Hematopoietic multipotent progenitor cell treated with erythropoietin and hydrocortisone succinate and interleukin-3 and kit ligand, for 4 days (in vitro differentiated cells): ENCODE results near the gene SLC6A6.
A peak's percentile ranks its signal among the peaks of the same experiment; 100 is the strongest.

ENCODE experiments used
- DNase-seq: peaks from one replicate; pipeline ENCODE4 v3.0.0-alpha.2; 2015

Gene SLC6A6

DNA sequence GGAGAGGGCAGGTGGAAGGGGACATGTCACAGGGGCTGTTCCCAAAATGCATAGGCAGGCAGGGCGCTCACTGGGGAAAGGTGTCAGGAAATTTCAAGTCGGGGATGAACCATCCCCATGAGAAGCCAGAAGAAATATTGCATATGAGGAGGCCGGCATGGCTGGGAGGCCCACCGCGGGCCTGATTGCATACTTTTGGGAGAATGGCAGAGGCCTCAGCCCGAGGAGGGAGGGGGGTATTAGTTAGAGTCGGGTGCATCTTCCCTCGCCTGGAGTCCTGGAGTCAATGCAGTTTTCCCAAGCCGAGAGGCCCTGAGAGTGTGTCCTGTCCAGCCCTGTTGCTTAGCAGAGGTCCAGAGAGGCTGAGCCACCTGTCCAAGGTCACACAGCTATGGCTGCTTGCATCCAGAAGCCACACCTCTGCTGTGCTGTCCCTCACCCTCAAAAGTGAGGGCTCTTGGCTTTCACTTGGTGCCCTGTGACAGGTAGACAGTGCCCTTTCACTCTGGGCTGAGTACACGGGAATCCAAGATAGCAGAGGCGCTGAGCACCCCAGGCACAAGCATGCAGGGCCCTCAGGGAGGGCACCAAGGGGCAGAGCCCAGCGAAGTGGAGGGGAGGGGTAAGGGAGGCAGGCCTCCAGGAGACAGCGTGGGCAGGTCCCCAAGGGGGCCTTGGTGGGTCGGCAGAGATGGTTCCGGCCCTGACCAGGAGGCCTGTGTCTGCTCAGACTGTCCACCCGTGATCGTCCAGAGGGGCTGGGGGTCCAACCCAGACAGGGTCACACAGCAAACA is 89.2 kb downstream of the SLC6A6 start:
- DNase-seq, result no peak

DNA sequence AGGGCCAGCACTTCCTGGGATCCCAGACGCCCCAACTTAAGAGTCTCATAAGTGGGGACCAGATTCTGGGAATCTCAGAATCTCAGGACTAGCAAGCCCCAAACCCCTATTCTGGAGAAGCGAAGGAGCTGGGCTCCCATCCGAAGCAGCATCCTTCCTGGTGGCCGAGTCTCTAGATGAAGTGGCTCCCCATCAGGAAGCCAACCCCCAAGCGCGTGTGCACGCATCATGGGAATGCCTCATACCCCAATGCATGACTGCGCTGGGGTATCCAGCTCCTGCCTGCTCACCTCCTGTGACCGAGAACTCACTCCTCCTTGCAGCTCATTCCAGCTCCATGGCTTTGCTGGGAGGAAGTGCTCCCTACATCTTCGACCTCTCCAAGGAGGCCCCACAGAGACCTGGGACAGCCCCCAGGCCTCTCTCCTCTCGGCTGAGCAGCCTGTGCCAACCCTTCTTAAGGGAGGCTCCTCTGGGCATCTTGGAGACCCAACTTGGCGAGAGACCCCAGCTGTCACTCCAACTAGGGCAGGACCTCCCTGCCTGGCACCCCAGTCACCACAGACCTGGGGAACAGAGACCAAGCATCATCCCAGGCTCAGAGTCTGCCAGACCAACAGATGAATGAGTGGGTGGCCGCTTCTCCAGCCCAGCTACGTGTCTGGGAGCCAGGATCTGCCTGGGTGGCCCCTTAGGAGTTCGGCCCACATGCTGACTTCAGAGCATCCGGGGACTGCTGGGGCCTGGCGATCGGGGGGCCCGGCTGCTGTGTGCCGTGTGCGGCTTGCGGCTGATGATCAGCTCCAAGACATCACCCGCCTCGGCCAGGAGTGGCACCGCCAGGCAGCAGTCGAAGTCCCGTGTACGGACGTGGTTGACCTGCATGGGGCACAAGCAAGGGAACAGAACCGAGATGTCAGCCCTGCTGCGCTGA is 90.8 kb downstream of the SLC6A6 start:
- no peak for DNase-seq

DNA sequence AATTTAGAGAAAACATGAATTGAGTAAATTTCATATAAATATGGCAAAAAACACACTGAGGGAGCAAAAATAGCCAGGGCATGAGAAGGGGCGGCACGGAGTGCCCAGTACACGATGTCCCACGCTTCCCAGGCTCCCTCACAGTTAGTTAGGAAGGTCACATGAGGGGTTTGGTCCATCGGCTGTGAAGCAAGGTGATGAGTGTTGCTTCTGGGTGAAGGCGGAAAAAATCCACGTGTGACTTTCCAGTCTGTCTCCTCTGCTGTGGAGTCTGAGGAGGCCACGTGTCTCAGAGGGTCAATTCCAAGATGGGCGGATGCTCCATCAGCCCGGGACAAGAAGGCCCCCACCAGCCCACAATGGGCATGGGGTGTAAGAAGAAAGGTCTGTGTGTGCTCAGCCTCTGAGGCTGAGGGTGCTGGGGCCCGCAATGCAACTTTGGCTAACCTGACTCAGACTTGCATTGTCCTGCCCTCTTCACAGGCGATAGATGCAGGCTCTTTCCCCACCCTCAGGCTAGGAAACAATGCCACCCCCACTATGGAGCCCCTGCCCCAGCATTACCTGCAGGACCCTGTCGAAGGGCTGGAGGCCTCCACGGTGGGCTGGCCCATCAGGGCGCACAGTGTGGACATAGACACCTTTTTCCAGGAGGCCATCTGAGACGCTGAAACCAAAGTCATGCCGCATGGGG is 92.0 kb downstream of the SLC6A6 start:
- no peak for DNase-seq

DNA sequence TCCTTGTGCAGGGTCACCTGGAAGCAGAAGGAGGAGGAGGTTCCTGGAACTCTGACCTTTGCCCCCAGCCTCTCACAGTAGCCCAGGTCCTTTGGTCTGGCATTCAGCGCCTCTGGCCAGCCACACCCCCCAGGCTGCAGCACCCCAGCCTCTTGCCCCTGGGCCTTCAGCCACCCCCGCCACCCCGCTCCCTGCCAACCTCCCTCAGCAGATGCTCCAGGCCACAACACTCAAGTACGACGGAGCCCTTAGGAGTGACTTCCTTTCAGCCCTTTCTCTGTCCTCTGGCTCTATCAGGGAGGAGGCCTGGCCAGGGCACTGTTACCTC is 92.5 kb downstream of the SLC6A6 start:
- DNase-seq, result no peak

DNA sequence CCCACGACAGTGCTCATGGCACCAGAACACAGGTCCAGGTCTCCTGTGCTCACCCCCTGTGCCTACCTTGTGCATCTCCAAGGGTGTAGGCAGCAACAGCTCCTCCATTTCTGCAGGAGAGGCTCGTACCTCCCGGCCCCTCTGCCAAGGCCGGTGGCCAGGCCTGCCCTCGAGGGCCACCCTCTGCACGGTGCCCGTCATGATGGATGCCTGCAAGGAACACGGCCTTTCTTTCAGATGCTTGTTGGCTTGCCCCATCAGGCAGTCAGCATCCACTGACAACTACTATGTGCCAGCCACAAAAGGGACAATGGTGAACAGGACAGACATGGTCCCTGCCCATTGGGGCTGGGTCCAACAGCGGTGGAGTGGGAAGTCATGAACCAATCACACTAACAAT is 93.9 kb downstream of the SLC6A6 start:
- DNase-seq, result no peak

DNA sequence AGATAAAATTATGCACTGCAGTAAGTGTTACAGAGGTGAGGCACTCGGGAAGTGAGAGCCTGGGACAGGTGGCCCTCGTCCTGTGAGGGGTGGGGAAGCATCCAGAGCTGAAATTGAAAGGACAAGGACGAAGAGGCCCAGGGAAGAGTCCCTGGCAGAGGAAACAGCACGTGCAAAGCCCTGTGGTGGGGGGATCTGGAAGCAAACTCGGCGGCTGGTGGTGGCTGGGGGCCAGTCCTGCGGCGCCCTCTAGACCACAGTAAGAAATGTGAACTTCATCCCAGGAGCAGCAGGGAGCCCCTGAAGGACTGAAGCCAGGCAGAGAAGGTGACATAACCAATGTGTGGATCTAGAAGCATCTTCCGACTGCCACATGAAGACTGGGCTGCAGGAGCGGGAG is 94.9 kb downstream of the SLC6A6 start:
- DNase-seq, result peak; percentile 10

DNA sequence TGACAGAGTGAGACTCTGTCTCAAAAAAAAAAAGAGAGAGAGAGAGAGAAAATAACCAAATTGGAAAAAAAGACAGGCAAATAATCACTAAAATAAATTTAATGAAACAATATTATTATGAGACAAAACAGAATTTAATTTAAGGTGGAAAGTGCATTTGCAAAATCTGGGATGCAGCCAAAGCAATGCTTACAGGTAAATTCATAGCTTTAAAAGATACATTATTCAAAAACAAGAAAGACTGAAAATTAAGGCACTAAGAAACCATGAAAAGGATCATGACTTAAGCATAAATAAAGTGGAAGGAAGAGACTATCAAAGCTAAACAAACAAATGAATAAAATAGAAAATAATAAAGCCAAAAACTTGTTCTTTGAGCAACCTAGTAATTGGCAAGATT is 100.1 kb downstream of the SLC6A6 start:
- no peak for DNase-seq

DNA sequence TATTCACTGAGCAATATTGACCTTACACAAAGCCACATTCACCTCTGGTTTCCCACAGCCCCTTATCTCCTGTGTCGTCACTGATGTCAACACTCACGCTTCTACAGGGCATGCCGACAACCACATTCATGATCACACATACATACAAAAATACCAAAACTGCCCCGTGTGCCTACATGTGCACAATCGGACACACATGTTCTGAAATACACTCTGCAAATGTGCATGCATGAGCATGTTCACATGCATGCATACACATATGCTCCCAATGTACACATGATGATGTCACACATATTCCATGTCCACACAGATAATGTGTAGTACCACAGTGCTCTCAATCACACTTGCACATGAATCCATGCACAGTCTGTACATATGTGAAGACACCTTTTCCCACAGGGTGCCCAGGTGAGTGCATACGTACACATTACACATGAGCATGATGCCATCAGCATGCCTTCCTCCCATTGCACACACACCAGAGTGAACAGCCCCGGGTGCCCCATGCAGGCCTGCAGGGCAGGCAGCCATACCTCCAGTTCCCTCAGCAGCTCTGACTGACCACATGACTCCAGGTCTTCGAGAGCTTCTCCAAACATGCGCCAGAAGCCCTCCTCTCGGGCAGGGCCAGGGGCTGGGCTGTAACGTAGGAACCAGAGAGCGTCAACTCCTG is 100.8 kb downstream of the SLC6A6 start:
- DNase-seq, result no peak

DNA sequence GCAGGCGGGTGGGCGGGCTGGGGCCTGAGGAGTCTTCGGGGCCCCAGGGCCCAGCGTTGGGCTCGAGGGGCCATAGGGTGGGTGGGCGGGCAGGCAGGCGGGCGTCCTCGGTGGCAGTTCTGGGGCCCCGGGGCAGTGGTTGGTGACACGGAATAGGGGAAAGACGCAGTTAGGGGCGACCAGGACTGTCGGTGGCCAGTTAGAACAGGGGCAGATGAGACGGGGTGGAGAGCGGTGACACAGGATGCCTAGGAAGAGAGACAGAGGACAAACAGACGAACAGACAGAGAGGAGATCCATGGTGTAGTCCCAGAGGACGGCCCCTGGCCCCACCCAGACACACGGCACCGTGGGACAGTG is 101.3 kb downstream of the SLC6A6 start:
- DNase-seq, result no peak

DNA sequence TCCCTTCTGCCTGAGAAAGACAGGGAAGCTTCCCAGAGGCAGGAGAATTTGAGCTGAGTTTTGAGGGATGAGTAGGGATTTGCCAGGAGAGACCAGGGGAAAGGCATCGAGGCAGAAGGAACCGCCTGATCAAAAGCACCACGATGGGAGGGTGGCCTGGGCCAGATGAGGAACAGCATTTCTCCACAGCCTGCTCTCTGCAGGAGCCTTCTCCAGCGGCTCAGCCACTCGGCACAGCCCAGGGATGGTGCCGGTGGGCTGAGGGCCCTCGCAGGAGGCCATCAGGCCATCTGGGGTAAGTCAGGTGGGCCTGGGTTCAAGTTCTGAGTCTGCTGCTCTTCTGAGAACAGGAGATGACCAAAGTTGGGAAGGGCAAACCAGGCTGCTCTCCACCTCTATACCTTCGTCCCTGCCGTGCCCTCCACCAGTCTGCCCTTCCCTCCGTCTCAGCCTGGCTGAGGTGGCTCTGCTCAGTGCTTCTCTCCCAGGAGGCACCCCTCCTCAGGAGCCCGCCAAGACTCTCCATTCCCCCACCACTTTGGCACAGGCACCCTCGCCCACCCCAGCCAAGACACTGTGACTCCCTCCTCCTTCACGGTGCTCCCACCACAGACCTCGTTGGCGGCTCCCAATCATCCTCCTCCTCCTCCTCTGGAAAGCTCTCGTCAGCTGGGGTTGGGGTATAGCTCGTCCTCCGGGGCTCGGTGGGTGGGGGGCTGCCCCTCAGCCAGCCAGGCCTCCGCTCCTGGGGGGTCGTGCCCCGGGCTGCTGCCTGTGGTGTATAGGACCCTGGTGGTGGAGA is 102.8 kb downstream of the SLC6A6 start:
- DNase-seq, result no peak

DNA sequence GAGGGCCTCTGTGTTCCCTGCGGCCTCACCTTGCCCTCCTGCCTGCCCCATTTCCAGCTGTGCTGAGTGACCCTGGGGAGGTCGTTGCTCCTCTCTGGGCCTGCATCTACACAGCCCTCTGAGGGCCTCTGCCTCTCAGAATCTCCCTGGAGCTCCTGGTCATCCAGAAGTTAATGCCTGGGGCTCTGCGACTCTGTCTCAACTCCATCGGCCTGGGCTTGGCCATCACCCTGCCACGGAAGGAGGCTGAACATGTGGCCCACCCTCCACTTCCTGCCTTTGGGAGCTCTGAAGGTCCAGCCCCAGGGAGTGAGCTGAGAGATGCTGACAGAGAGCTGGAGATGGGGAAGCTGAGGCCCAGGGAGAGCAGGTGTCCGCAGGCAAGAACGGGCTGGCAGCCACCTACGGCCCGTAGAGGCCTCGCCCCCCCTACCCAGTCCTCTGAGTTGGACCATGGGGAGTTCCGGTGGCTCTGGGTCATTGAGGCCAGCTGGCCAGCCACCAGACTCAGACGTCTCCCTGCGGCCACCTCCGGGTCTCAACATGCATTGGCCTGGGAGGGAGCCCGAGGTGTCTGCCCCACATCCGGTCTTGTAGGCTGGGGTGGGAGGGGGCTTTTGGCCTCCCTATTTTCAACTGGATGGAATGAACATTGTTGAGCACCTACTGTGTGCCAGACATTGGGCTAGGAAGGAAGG is 103.5 kb downstream of the SLC6A6 start:
- no peak for DNase-seq

DNA sequence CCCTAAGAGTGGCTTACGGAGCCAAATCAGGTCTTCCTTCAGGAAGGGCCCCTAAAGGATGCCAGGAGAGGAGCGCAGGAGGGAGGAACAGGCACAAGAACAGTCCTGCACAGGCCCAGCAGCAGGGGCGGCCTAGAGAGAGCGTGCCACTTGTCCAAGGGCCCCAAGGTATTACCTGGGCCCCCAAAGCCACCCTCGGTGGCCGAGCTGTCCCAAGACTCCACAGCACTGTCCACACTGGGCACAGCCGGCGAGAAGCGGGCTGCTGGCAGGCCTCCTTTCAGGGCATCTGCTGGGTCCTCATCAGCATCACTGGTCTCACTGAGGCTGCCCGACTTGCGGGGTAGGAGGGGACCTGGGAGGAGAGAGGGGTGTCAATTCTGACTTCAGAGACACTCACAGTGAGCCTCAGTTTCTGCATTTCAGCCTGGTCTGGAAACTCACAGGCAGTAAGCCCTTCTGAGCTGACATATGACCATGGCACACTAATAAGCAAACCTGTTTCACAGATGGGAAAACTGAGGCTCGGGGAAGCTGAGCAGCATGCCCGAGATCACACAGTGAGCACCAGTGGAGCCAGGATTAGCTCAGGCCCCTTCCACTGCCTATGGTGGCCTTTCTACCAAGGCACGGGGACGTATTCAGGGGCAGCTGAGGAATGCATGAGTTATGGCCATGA is 104.4 kb downstream of the SLC6A6 start:
- no peak for DNase-seq

DNA sequence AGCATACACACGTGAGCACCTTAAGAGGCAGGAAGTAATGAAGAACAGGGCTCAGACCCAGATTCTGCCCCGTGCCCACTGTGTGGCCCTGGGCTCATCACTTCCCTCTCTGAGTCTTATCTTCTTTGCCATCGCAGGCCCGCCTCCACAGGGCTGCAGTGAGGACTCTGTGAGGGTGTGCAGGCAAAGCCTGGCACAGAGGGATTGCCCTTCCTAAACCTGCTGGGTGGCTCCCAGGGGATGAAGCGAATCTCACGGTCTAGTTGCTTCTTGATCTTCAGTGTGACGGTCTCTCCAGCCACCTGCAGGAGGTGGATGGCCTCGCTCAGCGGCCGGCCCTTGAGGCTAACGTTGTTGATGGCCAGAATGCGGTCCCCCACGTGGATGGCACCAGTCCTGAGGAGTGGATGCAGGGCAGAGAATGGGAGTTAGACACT is 104.9 kb downstream of the SLC6A6 start:
- DNase-seq, result peak; percentile 28

DNA sequence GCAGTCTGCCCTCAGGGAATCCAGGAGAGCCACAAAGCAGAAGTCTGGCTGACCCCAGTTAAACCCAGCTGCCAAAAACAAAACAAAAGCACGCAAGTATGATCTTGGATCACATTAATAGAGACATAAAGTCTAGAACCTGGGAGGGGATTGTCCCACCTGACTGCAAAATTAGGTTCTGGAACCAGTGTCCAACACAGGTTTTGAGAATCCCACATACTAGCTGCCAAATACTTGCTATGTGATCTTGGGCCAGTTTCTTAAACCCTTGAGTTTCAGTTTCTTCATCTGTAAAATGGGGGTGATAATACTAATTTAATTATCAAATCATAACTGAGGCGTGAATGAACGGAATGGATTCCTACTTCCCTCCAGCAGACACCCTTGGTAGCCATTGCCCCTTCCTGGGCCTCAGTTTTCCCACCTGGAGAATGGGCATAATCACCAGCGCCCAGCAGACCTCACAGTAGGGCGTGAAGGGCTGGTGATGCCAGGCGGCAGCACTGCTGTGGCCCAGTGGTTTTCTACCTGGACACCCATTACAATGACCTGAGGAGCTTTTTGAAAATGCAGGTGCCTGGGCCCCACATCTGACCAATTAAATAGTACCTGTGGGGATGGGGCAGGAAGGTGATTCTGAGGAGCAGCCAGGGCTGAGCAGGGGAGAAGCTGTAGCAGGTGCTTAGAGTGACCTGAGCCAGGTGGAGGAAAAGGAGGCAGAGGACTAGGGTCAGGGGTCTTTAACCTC is 105.5 kb downstream of the SLC6A6 start:
- no peak for DNase-seq

DNA sequence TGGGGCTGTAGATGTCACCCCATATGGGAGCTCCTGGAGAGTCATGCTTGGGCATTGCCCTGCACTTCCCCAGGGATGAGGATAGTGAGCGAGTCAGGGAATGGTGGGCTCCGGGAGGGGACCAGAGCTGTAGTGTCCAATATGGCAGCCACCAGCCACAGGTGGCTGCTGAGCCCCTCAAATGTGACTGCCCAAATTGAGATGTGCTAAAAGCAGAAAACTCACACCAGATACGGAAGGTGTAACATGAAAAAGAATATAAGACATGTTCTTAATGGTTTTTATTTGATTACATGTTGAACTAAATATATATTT is 106.1 kb downstream of the SLC6A6 start:
- DNase-seq, result no peak

DNA sequence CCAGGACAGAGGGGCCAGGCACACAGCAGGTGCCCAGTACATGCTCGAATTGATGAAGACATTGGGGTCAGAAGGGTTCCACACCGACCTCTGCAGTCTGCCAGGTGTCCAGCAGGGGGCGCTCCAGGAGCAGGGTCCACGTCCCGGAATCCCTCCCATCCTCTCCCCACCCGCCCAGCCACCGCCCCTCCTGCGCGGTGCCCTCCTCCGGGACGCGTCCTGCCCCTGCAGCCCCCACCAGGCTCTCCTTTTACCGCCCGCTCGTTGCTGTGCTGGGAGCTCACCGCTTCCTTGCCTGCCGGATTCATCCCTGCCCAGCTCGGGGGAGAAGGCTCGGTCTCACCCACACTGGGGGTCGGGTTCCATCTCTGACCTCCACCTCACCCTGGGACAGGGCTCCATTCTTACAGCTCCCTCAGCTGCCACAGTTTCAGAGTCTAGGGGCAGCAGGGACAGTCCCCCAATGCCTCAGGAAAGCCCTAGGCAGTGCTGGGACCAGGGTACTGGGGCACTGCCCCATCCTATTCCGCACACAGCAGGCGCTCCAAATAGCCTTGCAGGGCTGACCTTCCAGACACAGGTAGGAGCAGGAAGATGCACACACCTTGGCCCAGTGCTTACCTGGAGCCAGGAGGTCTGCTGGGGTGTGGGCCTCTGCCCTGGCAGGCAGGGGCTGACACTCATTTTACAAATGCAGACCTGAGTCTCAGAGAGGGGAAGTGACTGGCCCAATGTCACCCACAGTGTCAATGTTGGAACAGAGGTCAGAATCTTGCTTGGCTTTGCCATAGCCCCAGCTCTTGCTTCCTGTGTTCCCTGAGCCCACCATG is 106.8 kb downstream of the SLC6A6 start:
- DNase-seq, result peak; percentile 76

DNA sequence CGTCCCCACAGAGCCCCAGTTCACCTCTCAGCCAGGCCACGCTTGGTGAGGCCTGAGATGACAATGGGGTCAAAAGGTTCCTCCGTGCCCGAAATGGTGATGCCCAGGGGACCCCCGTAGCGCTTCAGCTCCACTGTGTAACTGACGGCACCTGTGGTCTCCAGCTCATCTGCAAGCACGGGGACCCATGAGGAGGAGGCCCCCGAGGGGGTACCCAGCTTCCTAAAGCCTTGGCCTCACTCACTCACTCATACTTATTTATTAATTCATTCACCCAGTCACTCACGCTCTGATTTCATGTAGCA is 107.3 kb downstream of the SLC6A6 start:
- DNase-seq, result no peak

DNA sequence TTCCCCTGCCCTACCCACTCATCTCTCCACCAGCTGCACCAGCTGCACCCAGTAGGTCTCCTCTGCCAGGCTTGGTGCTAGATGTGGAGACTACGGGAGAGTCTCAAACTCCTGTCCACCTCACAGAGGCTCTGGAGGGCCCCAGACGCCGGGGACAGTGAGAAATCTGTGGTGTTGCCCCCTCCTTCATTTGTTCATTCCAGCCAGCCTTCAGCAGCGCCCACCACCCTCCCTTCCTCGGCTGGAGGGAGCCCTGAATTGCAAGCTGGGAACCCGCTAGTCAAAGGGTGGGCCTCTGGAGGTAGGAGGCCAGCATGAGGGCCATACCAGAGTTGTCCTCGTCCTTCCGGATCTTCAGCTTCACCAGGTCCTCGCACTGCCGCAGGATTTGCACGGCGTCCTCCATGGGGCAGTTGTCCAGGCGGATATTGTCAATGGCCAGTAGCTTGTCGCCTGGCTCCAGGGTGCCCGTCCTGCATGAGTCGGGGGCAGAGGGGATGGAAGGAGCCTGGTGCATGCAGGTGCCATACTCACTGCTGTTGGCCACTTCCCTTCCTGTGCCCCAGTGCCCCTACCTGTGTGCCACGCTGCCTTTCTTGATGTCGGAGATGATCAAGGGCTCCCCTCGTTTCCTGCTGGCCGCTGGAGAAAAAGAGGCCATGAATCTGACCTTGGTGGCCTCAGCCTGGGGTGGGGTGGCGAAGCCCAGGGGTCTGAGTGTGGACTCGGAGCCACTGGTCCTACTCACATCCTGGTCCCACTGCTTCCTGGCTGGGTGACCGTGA is 108.6 kb downstream of the SLC6A6 start:
- no peak for DNase-seq
